Activated naive CD4-positive, alpha-beta T cell treated with anti-CD3 and anti-CD28 coated beads, Interleukin-2, amount 10 ng/mL, durations not matched to agents 7 days and 5 days (primary cell): ENCODE data around the gene FOXD2.
A peak's percentile ranks its signal among the peaks of the same experiment; 100 is the strongest.

ENCODE experiments used
- CTCF ChIA-PET: fragments of 350-600 bp; sonication (Branson Sonifier 250); formaldehyde crosslinking; loops from one replicate; lab custom pipeline; 2021; ENCODE audit warnings: antibody characterized with exemption; lab: Charles Lee
- DNase-seq: peaks from one replicate; pipeline ENCODE4 v3.0.0-alpha.2; 2020
- H3K27ac Mint-ChIP-seq: one replicate; pipeline ENCODE4 v1.8.0; 2021; ENCODE audit warnings: mild to moderate bottlenecking, moderate library complexity, mixed read lengths
- H3K27me3 Mint-ChIP-seq: one replicate; pipeline ENCODE4 v1.8.0; 2021; ENCODE audit warnings: mild to moderate bottlenecking, mixed read lengths
- H3K36me3 Mint-ChIP-seq: one replicate; pipeline ENCODE4 v1.8.0; 2021; ENCODE audit warnings: mixed read lengths
- H3K4me1 Mint-ChIP-seq: one replicate; pipeline ENCODE4 v1.8.0; 2021; ENCODE audit warnings: mixed read lengths
- H3K4me3 Mint-ChIP-seq: one replicate; pipeline ENCODE4 v1.8.0; 2021; ENCODE audit warnings: mild to moderate bottlenecking, moderate library complexity, mixed read lengths
- H3K9me3 Mint-ChIP-seq: one replicate; pipeline ENCODE4 v1.8.0; 2021; ENCODE audit warnings: mixed read lengths

Gene FOXD2

GRCh38 chr1:47439017-47439818 lies 1.4 kb downstream of the FOXD2 start:
- no peak for DNase-seq
- H3K27me3 Mint-ChIP-seq = peaks cover 32% of the 10 kb centered on the region
- peaks cover 24% of the 10 kb centered on the region for H3K4me1 Mint-ChIP-seq
- no peak overlapping the region for H3K27ac Mint-ChIP-seq
- peaks cover 22% of the 10 kb centered on the region for H3K36me3 Mint-ChIP-seq
- CTCF ChIA-PET = interaction anchor here (2.0 kb wide), 1 partner anchor 10 kb away, joined by 23 read pairs; no protein-coding TSS in a partner anchor
- no peaks in the 10 kb centered on the region for H3K9me3 Mint-ChIP-seq
- peak overlapping the region; percentile 43 for H3K4me3 Mint-ChIP-seq

GRCh38 chr1:47439819-47440598 lies 2.2 kb downstream of the FOXD2 start:
- Mint-ChIP-seq H3K36me3 (peaks cover 17% of the 10 kb centered on the region), H3K4me3 (peak overlapping the region; percentile 43), H3K27ac (no peak overlapping the region), H3K4me1 (peaks cover 24% of the 10 kb centered on the region), H3K27me3 (peaks cover 25% of the 10 kb centered on the region), H3K9me3 (peaks cover 2% of the 10 kb centered on the region)
- DNase-seq = no peak
- CTCF ChIA-PET = interaction anchor here (2.0 kb wide), 1 partner anchor 269 kb away, joined by 18 read pairs; no protein-coding TSS in a partner anchor

- no peak for DNase-seq
- Mint-ChIP-seq H3K4me1 (peaks cover 25% of the 10 kb centered on the region), H3K36me3 (peaks cover 13% of the 10 kb centered on the region), H3K9me3 (peaks cover 2% of the 10 kb centered on the region), H3K27me3 (peaks cover 18% of the 10 kb centered on the region), H3K4me3 (no peak overlapping the region), H3K27ac (no peak overlapping the region)
- CTCF ChIA-PET = interaction anchor here (1.0 to 2.0 kb wide), 2 partner anchors 8 to 269 kb away, joined by 4 to 18 read pairs; no protein-coding TSS in a partner anchor
Measured at GRCh38 chr1:47440599-47441081, 2.8 kb downstream of the FOXD2 start.

- peaks cover 6% of the 10 kb centered on the region for H3K36me3 Mint-ChIP-seq
- peaks cover 2% of the 10 kb centered on the region for H3K9me3 Mint-ChIP-seq
- H3K27ac Mint-ChIP-seq = no peak overlapping the region
- DNase-seq = no peak
- H3K27me3 Mint-ChIP-seq = peaks cover 13% of the 10 kb centered on the region
- CTCF ChIA-PET = interaction anchor here (0.7 to 2.0 kb wide), 3 partner anchors 9 to 296 kb away, joined by 3 to 18 read pairs (median 4); no protein-coding TSS in a partner anchor
- peaks cover 19% of the 10 kb centered on the region for H3K4me1 Mint-ChIP-seq
- H3K4me3 Mint-ChIP-seq = no peak overlapping the region
Measured at GRCh38 chr1:47441450-47442106, 3.7 kb downstream of the FOXD2 start.

GRCh38 chr1:47442202-47442601 lies 4.4 kb downstream of the FOXD2 start:
- H3K27me3 Mint-ChIP-seq = peaks cover 9% of the 10 kb centered on the region
- H3K36me3 Mint-ChIP-seq = peaks cover 6% of the 10 kb centered on the region
- peaks cover 2% of the 10 kb centered on the region for H3K9me3 Mint-ChIP-seq
- peaks cover 19% of the 10 kb centered on the region for H3K4me1 Mint-ChIP-seq
- H3K27ac Mint-ChIP-seq = no peak overlapping the region
- H3K4me3 Mint-ChIP-seq = no peak overlapping the region
- CTCF ChIA-PET = interaction anchor here (0.6 kb wide), 1 partner anchor 447 kb away, joined by 3 read pairs; no protein-coding TSS in a partner anchor
- DNase-seq = no peak

- Mint-ChIP-seq H3K9me3 (peaks cover 2% of the 10 kb centered on the region), H3K4me3 (no peak overlapping the region), H3K27ac (no peak overlapping the region), H3K4me1 (peaks cover 19% of the 10 kb centered on the region), H3K36me3 (peaks cover 6% of the 10 kb centered on the region), H3K27me3 (peaks cover 9% of the 10 kb centered on the region)
- DNase-seq = no peak
- CTCF ChIA-PET = interaction anchor here (0.6 kb wide), 1 partner anchor 446 kb away, joined by 3 read pairs; no protein-coding TSS in a partner anchor
Measured at GRCh38 chr1:47442842-47443529, 5.1 kb downstream of the FOXD2 start.

- CTCF ChIA-PET = interaction anchor here (1.0 to 1.1 kb wide), 2 partner anchors 8 to 267 kb away, joined by 3 to 8 read pairs; no protein-coding TSS in a partner anchor
- H3K27me3 Mint-ChIP-seq = peaks cover 11% of the 10 kb centered on the region
- no peak for DNase-seq
- peak overlapping the region; percentile 62 for H3K4me3 Mint-ChIP-seq
- peaks cover 6% of the 10 kb centered on the region for H3K36me3 Mint-ChIP-seq
- peaks cover 2% of the 10 kb centered on the region for H3K9me3 Mint-ChIP-seq
- H3K27ac Mint-ChIP-seq = peak overlapping the region; percentile 47
- H3K4me1 Mint-ChIP-seq = peaks cover 16% of the 10 kb centered on the region
Measured at GRCh38 chr1:47443530-47444296, 5.9 kb downstream of the FOXD2 start.

- peak overlapping the region; percentile 47 for H3K27ac Mint-ChIP-seq
- peak overlapping the region; percentile 62 for H3K4me3 Mint-ChIP-seq
- DNase-seq = no peak
- peaks cover 6% of the 10 kb centered on the region for H3K36me3 Mint-ChIP-seq
- CTCF ChIA-PET = interaction anchor here (1.0 to 1.1 kb wide), 2 partner anchors 8 to 266 kb away, joined by 3 to 8 read pairs; no protein-coding TSS in a partner anchor
- peaks cover 16% of the 10 kb centered on the region for H3K4me1 Mint-ChIP-seq
- H3K9me3 Mint-ChIP-seq = peaks cover 2% of the 10 kb centered on the region
- H3K27me3 Mint-ChIP-seq = peaks cover 16% of the 10 kb centered on the region
Measured at GRCh38 chr1:47444297-47444561, 6.4 kb downstream of the FOXD2 start.

GRCh38 chr1:47444562-47445465 lies 7.0 kb downstream of the FOXD2 start:
- peak overlapping the region; percentile 62 for H3K4me3 Mint-ChIP-seq
- H3K4me1 Mint-ChIP-seq = peaks cover 16% of the 10 kb centered on the region
- peaks cover 2% of the 10 kb centered on the region for H3K9me3 Mint-ChIP-seq
- H3K36me3 Mint-ChIP-seq = peaks cover 6% of the 10 kb centered on the region
- peaks cover 21% of the 10 kb centered on the region for H3K27me3 Mint-ChIP-seq
- DNase-seq = peak; percentile 42
- peak overlapping the region; percentile 47 for H3K27ac Mint-ChIP-seq
- CTCF ChIA-PET = interaction anchor here (1.0 to 1.1 kb wide), 2 partner anchors 9 to 266 kb away, joined by 3 to 8 read pairs; no protein-coding TSS in a partner anchor

- Mint-ChIP-seq H3K36me3 (peaks cover 6% of the 10 kb centered on the region), H3K27me3 (peaks cover 33% of the 10 kb centered on the region), H3K9me3 (peaks cover 2% of the 10 kb centered on the region), H3K4me3 (no peak overlapping the region), H3K27ac (no peak overlapping the region), H3K4me1 (peaks cover 16% of the 10 kb centered on the region)
- CTCF ChIA-PET = no interaction called here
- no peak for DNase-seq
Measured at GRCh38 chr1:47445823-47446550, 8.1 kb downstream of the FOXD2 start.

GRCh38 chr1:47448462-47449222 lies 10.8 kb downstream of the FOXD2 start:
- DNase-seq = no peak
- H3K4me3 Mint-ChIP-seq = no peak overlapping the region
- CTCF ChIA-PET = interaction anchor here (1.0 to 3.2 kb wide), 7 partner anchors 11 to 278 kb away, joined by 3 to 23 read pairs (median 13); partner anchors contain the start of gene FOXD2
- peaks cover 2% of the 10 kb centered on the region for H3K9me3 Mint-ChIP-seq
- H3K27ac Mint-ChIP-seq = no peak overlapping the region
- peaks cover 14% of the 10 kb centered on the region for H3K4me1 Mint-ChIP-seq
- H3K27me3 Mint-ChIP-seq = peaks cover 54% of the 10 kb centered on the region
- peaks cover 6% of the 10 kb centered on the region for H3K36me3 Mint-ChIP-seq
